Activated CD4-positive, alpha-beta T cell treated with anti-CD3 and anti-CD28 coated beads, Interleukin-2, amount 10 ng/mL, durations not matched to agents 7 days and 5 days (primary cell): Measurements from ENCODE around the gene ATP6V1G2. TPM values are rescaled to one million over a fixed set of nuclear protein-coding genes. Genes with fewer than 3 reads are reported as not detected.
"Not testable (repeated sequence)": the region's sequence is repeated elsewhere in the genome, so short reads cannot be mapped to it uniquely, and the experiment has no call there.

Experiments
- CTCF ChIA-PET: fragments of 350-600 bp; sonication (Branson Sonifier 250); formaldehyde crosslinking; loops from one replicate; lab custom pipeline; 2021; ENCODE audit warnings: antibody characterized with exemption; lab: Charles Lee
- POLR2A ChIA-PET: fragments of 350-600 bp; sonication (Branson Sonifier 250); formaldehyde crosslinking; loops from one replicate; lab custom pipeline; 2021; ENCODE audit warnings: antibody characterized with exemption; lab: Charles Lee
- DNase-seq: peaks from one replicate; pipeline ENCODE4 v3.0.0-alpha.2; 2020
- H3K27ac Mint-ChIP-seq: one replicate; pipeline ENCODE4 v1.8.0; 2021; ENCODE audit warnings: mild to moderate bottlenecking, moderate library complexity, mixed read lengths
- H3K27me3 Mint-ChIP-seq: one replicate; pipeline ENCODE4 v1.8.0; 2021; ENCODE audit warnings: mixed read lengths
- H3K36me3 Mint-ChIP-seq: one replicate; pipeline ENCODE4 v1.8.0; 2021; ENCODE audit warnings: low read depth, mixed read lengths
- H3K4me1 Mint-ChIP-seq: one replicate; pipeline ENCODE4 v1.8.0; 2021; ENCODE audit warnings: mixed read lengths
- H3K4me3 Mint-ChIP-seq: one replicate; pipeline ENCODE4 v1.8.0; 2021; ENCODE audit warnings: mild to moderate bottlenecking, moderate library complexity, mixed read lengths
- H3K9me3 Mint-ChIP-seq: one replicate; pipeline ENCODE4 v1.8.0; 2021; ENCODE audit warnings: mixed read lengths
- total RNA-seq, 2 experiments: library from RNA; stranded (reverse); gene quantifications; one replicate each; pipeline ENCODE4 v1.2.3, GENCODE V29; 2021

Gene ATP6V1G2
- total RNA-seq, 2 experiments from 2014 or later: 3.6 to 3.7 TPM

- POLR2A ChIA-PET, DNase-seq, CTCF ChIA-PET, H3K4me3 Mint-ChIP-seq, H3K9me3 Mint-ChIP-seq, H3K27me3 Mint-ChIP-seq: not testable (repeated sequence)
- H3K4me1 Mint-ChIP-seq: peaks cover 11% of the 10 kb centered on the region
- peaks cover 54% of the 10 kb centered on the region for H3K36me3 Mint-ChIP-seq
- H3K27ac Mint-ChIP-seq: peak overlapping the region; percentile 41
These were observed 37.4 kb downstream of the ATP6V1G2 start for GRCh38 chr6:31509036-31509435.

GRCh38 chr6:31502586-31502985 lies 43.8 kb downstream of the ATP6V1G2 start:
- Mint-ChIP-seq H3K4me1 (peaks cover 60% of the 10 kb centered on the region), H3K9me3 (no peaks in the 10 kb centered on the region), H3K27me3 (no peaks in the 10 kb centered on the region), H3K36me3 (peaks cover 33% of the 10 kb centered on the region), H3K4me3 (no peak overlapping the region), H3K27ac (no peak overlapping the region)
- DNase-seq: no peak
- POLR2A ChIA-PET: no interaction called here
- CTCF ChIA-PET: interaction anchor here (0.9 kb wide), 1 partner anchor 9 kb away, joined by 4 read pairs; no protein-coding TSS in a partner anchor

GRCh38 chr6:31499648-31500047 lies 46.8 kb downstream of the ATP6V1G2 start:
- H3K27ac Mint-ChIP-seq, DNase-seq, H3K9me3 Mint-ChIP-seq, POLR2A ChIA-PET, CTCF ChIA-PET, H3K27me3 Mint-ChIP-seq: not testable (repeated sequence)
- Mint-ChIP-seq H3K4me3 (peak overlapping the region; percentile 82), H3K4me1 (peaks cover 73% of the 10 kb centered on the region), H3K36me3 (peaks cover 27% of the 10 kb centered on the region)

- H3K27ac Mint-ChIP-seq: peak overlapping the region; percentile 63
- ChIA-PET POLR2A (interaction anchor here (0.7 kb wide), 1 partner anchor 40 kb away, joined by 4 read pairs; no protein-coding TSS in a partner anchor), CTCF (interaction anchor here (0.7 kb wide), 1 partner anchor 15 kb away, joined by 5 read pairs; no protein-coding TSS in a partner anchor)
- peaks cover 28% of the 10 kb centered on the region for H3K36me3 Mint-ChIP-seq
- H3K9me3 Mint-ChIP-seq: no peaks in the 10 kb centered on the region
- H3K4me1 Mint-ChIP-seq: peaks cover 69% of the 10 kb centered on the region
- no peaks in the 10 kb centered on the region for H3K27me3 Mint-ChIP-seq
- DNase-seq: no peak
- peak overlapping the region; percentile 82 for H3K4me3 Mint-ChIP-seq
These were observed 47.7 kb downstream of the ATP6V1G2 start for GRCh38 chr6:31498748-31499147.

- Mint-ChIP-seq H3K4me3 (peak within 1 kb of the TSS; percentile 82), H3K27ac (peak within 1 kb of the TSS; percentile 83), H3K4me1 (peaks cover 62% of the 10 kb centered on the region), H3K36me3 (peaks cover 29% of the 10 kb centered on the region), H3K9me3 (no peaks in the 10 kb centered on the region), H3K27me3 (no peaks in the 10 kb centered on the region)
- CTCF ChIA-PET: interaction anchor here (0.7 to 2.2 kb wide), 4 partner anchors 14 to 101 kb away, joined by 3 to 9 read pairs (median 4); partner anchors contain the start of gene DDX39B
- POLR2A ChIA-PET: interaction anchor here (1.3 kb wide), 1 partner anchor 44 kb away, joined by 3 read pairs; the partner anchor contains the start of gene DDX39B
- peak; percentile 90 for DNase-seq
These were observed 48.6 kb downstream of the ATP6V1G2 start, which contains the start of gene MICB for GRCh38 chr6:31497531-31498476. Gene MICB, plus strand, starts transcription at chr6:31498145. Its CDS starts 49 bp downstream, at chr6:31498194.

GRCh38 chr6:31496826-31497225 lies 49.6 kb downstream of the ATP6V1G2 start:
- peaks cover 62% of the 10 kb centered on the region for H3K4me1 Mint-ChIP-seq
- not testable (repeated sequence) for DNase-seq, H3K9me3 Mint-ChIP-seq, H3K27me3 Mint-ChIP-seq
- peaks cover 27% of the 10 kb centered on the region for H3K36me3 Mint-ChIP-seq
- H3K27ac Mint-ChIP-seq: peak overlapping the region; percentile 83
- ChIA-PET CTCF (interaction anchor here (0.6 to 2.2 kb wide), 5 partner anchors 44 to 102 kb away, joined by 3 to 9 read pairs (median 4); partner anchors contain the start of genes DDX39B and NFKBIL1), POLR2A (interaction anchor here (0.6 to 1.3 kb wide), 2 partner anchors 21 to 45 kb away, joined by 3 to 5 read pairs; partner anchors contain the start of gene DDX39B)
- H3K4me3 Mint-ChIP-seq: peak overlapping the region; percentile 82

- peak overlapping the region; percentile 82 for H3K4me3 Mint-ChIP-seq
- peak overlapping the region; percentile 96 for H3K27ac Mint-ChIP-seq
- no peak for DNase-seq
- peaks cover 20% of the 10 kb centered on the region for H3K36me3 Mint-ChIP-seq
- ChIA-PET POLR2A (interaction anchor here (2.4 kb wide), 1 partner anchor 46 kb away, joined by 10 read pairs; the partner anchor contains the start of gene DDX39B), CTCF (interaction anchor here (0.7 to 2.4 kb wide), 7 partner anchors 21 to 107 kb away, joined by 3 to 9 read pairs (median 4); partner anchors contain the start of gene DDX39B)
- peaks cover 58% of the 10 kb centered on the region for H3K4me1 Mint-ChIP-seq
- H3K9me3 Mint-ChIP-seq: no peaks in the 10 kb centered on the region
- H3K27me3 Mint-ChIP-seq: no peaks in the 10 kb centered on the region
These were observed 50.8 kb downstream of the ATP6V1G2 start for GRCh38 chr6:31495580-31495979.

Other genes starting within 250 kb of the ATP6V1G2 start
- 1,000 to 10,000 TPM; 4,654 to 4,702 TPM for gene HLA-B, start 189.4 kb downstream of the ATP6V1G2 start, total RNA-seq
- gene MICA, start 143.0 kb downstream of the ATP6V1G2 start, total RNA-seq: 10 to 100 TPM; 10.5 to 10.8 TPM
- gene MICB, start 48.5 kb downstream of the ATP6V1G2 start, total RNA-seq: 10 to 100 TPM; 54.2 to 55.7 TPM
- not detected for gene MCCD1, start 17.6 kb downstream of the ATP6V1G2 start, total RNA-seq
- 100 to 1,000 TPM; 420 to 442 TPM for gene DDX39B, start 4.6 kb downstream of the ATP6V1G2 start, total RNA-seq
- 10 to 100 TPM; 15.8 to 16.0 TPM for gene NFKBIL1, start 1.0 kb upstream of the ATP6V1G2 start, total RNA-seq
- gene LTA, start 25.7 kb upstream of the ATP6V1G2 start, total RNA-seq: 10 to 100 TPM; 20.9 to 27.0 TPM
- 10 to 100 TPM; 46.5 to 47.1 TPM for gene TNF, start 29.0 kb upstream of the ATP6V1G2 start, total RNA-seq
- gene LTB, start 35.8 kb upstream of the ATP6V1G2 start, total RNA-seq: 100 to 1,000 TPM; 585 to 747 TPM
- 10 to 100 TPM; 33.3 to 36.8 TPM for gene LST1, start 39.7 kb upstream of the ATP6V1G2 start, total RNA-seq
- 10 to 100 TPM; 20.0 to 23.8 TPM for gene NCR3, start 46.4 kb upstream of the ATP6V1G2 start, total RNA-seq
- 10 to 100 TPM; 48.0 to 54.2 TPM for gene AIF1, start 68.6 kb upstream of the ATP6V1G2 start, total RNA-seq
- 100 to 1,000 TPM; 240 to 246 TPM for gene PRRC2A, start 74.1 kb upstream of the ATP6V1G2 start, total RNA-seq
- 100 to 1,000 TPM; 268 to 286 TPM for gene BAG6, start 106.1 kb upstream of the ATP6V1G2 start, total RNA-seq
- gene APOM, start 109.3 kb upstream of the ATP6V1G2 start, total RNA-seq: 1 to 10 TPM; 3.9 to 4.5 TPM
- 10 to 100 TPM; 20.2 to 20.9 TPM for gene C6orf47, start 114.2 kb upstream of the ATP6V1G2 start, total RNA-seq
- 10 to 100 TPM; 34.4 to 42.9 TPM for gene GPANK1, start 118.4 kb upstream of the ATP6V1G2 start, total RNA-seq
- gene CSNK2B, start 119.5 kb upstream of the ATP6V1G2 start, total RNA-seq: 100 to 1,000 TPM; 218 to 273 TPM
- 10 to 100 TPM; 26.0 to 27.4 TPM for gene LY6G5B, start 123.4 kb upstream of the ATP6V1G2 start, total RNA-seq
- 1 to 10 TPM; 1.7 to 2.1 TPM for gene LY6G5C, start 134.5 kb upstream of the ATP6V1G2 start, total RNA-seq
- 10 to 100 TPM; 47.2 to 54.1 TPM for gene ABHD16A, start 156.7 kb upstream of the ATP6V1G2 start, total RNA-seq
- not detected for gene LY6G6F, start 160.3 kb upstream of the ATP6V1G2 start, total RNA-seq
- gene LY6G6D, start 168.7 kb upstream of the ATP6V1G2 start, total RNA-seq: not detected
- gene LY6G6C, start 175.1 kb upstream of the ATP6V1G2 start, total RNA-seq: not detected
- gene MPIG6B, start 176.8 kb upstream of the ATP6V1G2 start, total RNA-seq: under 1 TPM; 0.15 to 0.19 TPM
- 10 to 100 TPM; 13.3 to 15.4 TPM for gene DDAH2, start 182.7 kb upstream of the ATP6V1G2 start, total RNA-seq
- 100 to 1,000 TPM; 525 to 561 TPM for gene CLIC1, start 189.9 kb upstream of the ATP6V1G2 start, total RNA-seq
- 10 to 100 TPM; 56.1 to 58.0 TPM for gene MSH5, start 193.4 kb upstream of the ATP6V1G2 start, total RNA-seq
- 10 to 100 TPM in 1 of 2 experiments, 1 to 10 TPM in 1; 9.8 to 12.0 TPM for gene SAPCD1, start 216.0 kb upstream of the ATP6V1G2 start, total RNA-seq
- 1 to 10 TPM; 5.2 to 5.4 TPM for gene VWA7, start 230.7 kb upstream of the ATP6V1G2 start, total RNA-seq
- gene VARS1, start 249.1 kb upstream of the ATP6V1G2 start, total RNA-seq: 100 to 1,000 TPM in 1 of 2 experiments, 10 to 100 TPM in 1; 85.0 to 100 TPM